Skeletal muscle satellite cell (primary cell): ENCODE data around the gene CLCNKA.
A peak's percentile ranks its signal among the peaks of the same experiment; 100 is the strongest.

Experiments
- H3K27me3 ChIP-seq: 2 replicates; pipeline ENCODE4 v1.7.0; 2013; ENCODE audit warnings: low read length; ENCODE audit not compliant: control insufficient read depth, insufficient read depth
- H3K36me3 ChIP-seq: 2 replicates; pipeline ENCODE4 v1.7.0; 2013; ENCODE audit warnings: mild to moderate bottlenecking, control low read depth, low read length; ENCODE audit not compliant: insufficient read depth
- H3K4me1 ChIP-seq: 2 replicates; pipeline ENCODE4 v1.7.0; 2013; ENCODE audit warnings: low read length; ENCODE audit not compliant: control insufficient read depth, insufficient read depth
- H3K4me2 ChIP-seq: 2 replicates; pipeline ENCODE4 v1.7.0; 2013; ENCODE audit warnings: mild to moderate bottlenecking, low read length
- H3K4me3 ChIP-seq: 2 replicates; pipeline ENCODE4 v1.7.0; 2013; ENCODE audit warnings: low read length
- H3K9ac ChIP-seq: 2 replicates; pipeline ENCODE4 v1.7.0; 2013; ENCODE audit warnings: mild to moderate bottlenecking, low read depth, low read length, moderate library complexity
- H3K9me3 ChIP-seq: replicated peaks from 2 replicates; pipeline ENCODE4 v1.7.0; 2013; ENCODE audit warnings: mild to moderate bottlenecking, control low read depth, low read length

The CLCNKA gene

GRCh38 chr1:16005597-16005996 lies 16.2 kb upstream of the CLCNKA start:
- H3K4me1 ChIP-seq = no peaks in the 10 kb centered on the region
- H3K36me3 ChIP-seq = no peaks in the 10 kb centered on the region
- no peak overlapping the region for H3K9ac ChIP-seq
- H3K4me3 ChIP-seq = no peak overlapping the region
- H3K27me3 ChIP-seq = no peaks in the 10 kb centered on the region
- no peak overlapping the region for H3K4me2 ChIP-seq
- H3K9me3 ChIP-seq = no peaks in the 10 kb centered on the region

GRCh38 chr1:16006010-16006409 lies 15.8 kb upstream of the CLCNKA start:
- Histone ChIP-seq H3K36me3 (no peaks in the 10 kb centered on the region), H3K9me3 (no peaks in the 10 kb centered on the region), H3K4me2 (no peak overlapping the region), H3K4me1 (no peaks in the 10 kb centered on the region), H3K27me3 (no peaks in the 10 kb centered on the region), H3K4me3 (no peak overlapping the region), H3K9ac (no peak overlapping the region)

- Histone ChIP-seq H3K27me3 (no peaks in the 10 kb centered on the region), H3K9me3 (no peaks in the 10 kb centered on the region), H3K4me1 (no peaks in the 10 kb centered on the region), H3K36me3 (no peaks in the 10 kb centered on the region), H3K9ac (no peak overlapping the region), H3K4me2 (no peak overlapping the region), H3K4me3 (no peak overlapping the region)
Measured at GRCh38 chr1:16006552-16007485, 15.0 kb upstream of the CLCNKA start.

GRCh38 chr1:16007671-16008341 lies 14.0 kb upstream of the CLCNKA start:
- Histone ChIP-seq H3K27me3 (no peaks in the 10 kb centered on the region), H3K9me3 (no peaks in the 10 kb centered on the region), H3K4me1 (peaks cover 5% of the 10 kb centered on the region), H3K4me2 (no peak overlapping the region), H3K9ac (no peak overlapping the region), H3K36me3 (no peaks in the 10 kb centered on the region), H3K4me3 (no peak overlapping the region)

GRCh38 chr1:16009030-16009460 lies 12.8 kb upstream of the CLCNKA start:
- Histone ChIP-seq H3K4me2 (no peak overlapping the region), H3K9me3 (no peaks in the 10 kb centered on the region), H3K4me1 (peaks cover 18% of the 10 kb centered on the region), H3K4me3 (no peak overlapping the region), H3K36me3 (no peaks in the 10 kb centered on the region), H3K9ac (no peak overlapping the region), H3K27me3 (no peaks in the 10 kb centered on the region)

- Histone ChIP-seq H3K4me1 (peaks cover 24% of the 10 kb centered on the region), H3K9me3 (no peaks in the 10 kb centered on the region), H3K36me3 (no peaks in the 10 kb centered on the region), H3K4me3 (no peak overlapping the region), H3K9ac (no peak overlapping the region), H3K27me3 (no peaks in the 10 kb centered on the region), H3K4me2 (no peak overlapping the region)
Measured at GRCh38 chr1:16009678-16010077, 12.2 kb upstream of the CLCNKA start.

- no peak overlapping the region for H3K4me3 ChIP-seq
- H3K4me2 ChIP-seq = no peak overlapping the region
- no peaks in the 10 kb centered on the region for H3K36me3 ChIP-seq
- H3K27me3 ChIP-seq = no peaks in the 10 kb centered on the region
- no peaks in the 10 kb centered on the region for H3K9me3 ChIP-seq
- H3K9ac ChIP-seq = no peak overlapping the region
- peaks cover 36% of the 10 kb centered on the region for H3K4me1 ChIP-seq
Measured at GRCh38 chr1:16010837-16011236, 11.0 kb upstream of the CLCNKA start.

GRCh38 chr1:16011936-16012589 lies 9.8 kb upstream of the CLCNKA start:
- Histone ChIP-seq H3K4me3 (no peak overlapping the region), H3K9ac (no peak overlapping the region), H3K36me3 (no peaks in the 10 kb centered on the region), H3K4me2 (peak overlapping the region; percentile 38), H3K4me1 (peaks cover 48% of the 10 kb centered on the region), H3K27me3 (no peaks in the 10 kb centered on the region), H3K9me3 (no peaks in the 10 kb centered on the region)

GRCh38 chr1:16012590-16013219 lies 9.1 kb upstream of the CLCNKA start:
- Histone ChIP-seq H3K36me3 (no peaks in the 10 kb centered on the region), H3K4me1 (peaks cover 54% of the 10 kb centered on the region), H3K9ac (peak overlapping the region; percentile 57), H3K27me3 (no peaks in the 10 kb centered on the region), H3K4me2 (peak overlapping the region; percentile 38), H3K4me3 (peak overlapping the region; percentile 37), H3K9me3 (no peaks in the 10 kb centered on the region)

GRCh38 chr1:16013220-16013907 lies 8.5 kb upstream of the CLCNKA start:
- no peaks in the 10 kb centered on the region for H3K27me3 ChIP-seq
- no peaks in the 10 kb centered on the region for H3K9me3 ChIP-seq
- no peaks in the 10 kb centered on the region for H3K36me3 ChIP-seq
- H3K9ac ChIP-seq = peak overlapping the region; percentile 57
- peak overlapping the region; percentile 37 for H3K4me3 ChIP-seq
- peak overlapping the region; percentile 38 for H3K4me2 ChIP-seq
- peaks cover 61% of the 10 kb centered on the region for H3K4me1 ChIP-seq

- no peaks in the 10 kb centered on the region for H3K36me3 ChIP-seq
- no peaks in the 10 kb centered on the region for H3K27me3 ChIP-seq
- peaks cover 66% of the 10 kb centered on the region for H3K4me1 ChIP-seq
- H3K9me3 ChIP-seq = no peaks in the 10 kb centered on the region
- H3K4me2 ChIP-seq = no peak overlapping the region
- no peak overlapping the region for H3K4me3 ChIP-seq
- no peak overlapping the region for H3K9ac ChIP-seq
Measured at GRCh38 chr1:16013908-16014258, 8.0 kb upstream of the CLCNKA start.
